ENCODE results near the gene NFYB.

Gene NFYB

DNA sequence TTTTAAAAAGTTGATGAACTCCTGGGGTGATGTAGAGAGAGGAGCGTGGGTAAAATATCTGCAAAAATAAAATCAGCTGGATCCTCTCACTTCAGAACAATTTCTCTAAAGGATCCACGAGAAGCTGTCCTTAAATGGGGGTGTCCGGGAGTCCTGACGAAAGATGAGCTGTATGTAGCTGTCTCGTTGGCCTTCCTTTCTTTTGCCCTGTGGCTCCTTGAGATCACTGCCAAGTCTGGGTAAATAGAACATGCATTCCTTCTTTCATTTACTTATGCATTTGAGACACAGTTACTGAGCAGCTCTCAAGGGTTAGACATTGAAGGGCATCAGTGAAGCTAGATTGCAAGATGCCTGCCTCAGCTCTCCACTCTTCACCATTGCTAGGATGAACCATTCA, 42.4 kb upstream of the NFYB start:
- Histone ChIP-seq H3K79me2 (ENCODE audit: control insufficient read depth, low read length) (no peaks in the 10 kb centered on the region), H3K27ac (ENCODE audit: low read depth, low read length) (no peak overlapping the region), H3K4me2 (ENCODE audit: low read length) (no peak overlapping the region), H3K9me2 (replicated peaks; ENCODE audit: control insufficient read depth, low read length) (no peaks in the 10 kb centered on the region), H3K4me1 (ENCODE audit: control insufficient read depth, low read length) (no peaks in the 10 kb centered on the region), H3K9me3 (ENCODE audit: control insufficient read depth, insufficient read depth, low read length) (0 out of 2 replicates have a peak, but pooled peaks cover 3% of the 10 kb centered on the region), H3K4me3 (ENCODE audit: low read length) (no peak overlapping the region), H3K27me3 (ENCODE audit: control insufficient read depth, low read length) (no peaks in the 10 kb centered on the region), H3F3A (ENCODE audit: control insufficient read depth, insufficient read depth) (no peaks in the 10 kb centered on the region), H4K20me1 (ENCODE audit: control insufficient read depth, insufficient read depth, low read depth, low read length) (no peaks in the 10 kb centered on the region), H3K36me3 (ENCODE audit: control insufficient read depth, low read length) (no peaks in the 10 kb centered on the region)
- TF ChIP-seq EZH2phosphoT487 (IDR thresholded peaks at IDR 0.05; ENCODE audit: borderline replicate concordance, low read length): no peak
- TF ChIP-seq, protein P1, sequence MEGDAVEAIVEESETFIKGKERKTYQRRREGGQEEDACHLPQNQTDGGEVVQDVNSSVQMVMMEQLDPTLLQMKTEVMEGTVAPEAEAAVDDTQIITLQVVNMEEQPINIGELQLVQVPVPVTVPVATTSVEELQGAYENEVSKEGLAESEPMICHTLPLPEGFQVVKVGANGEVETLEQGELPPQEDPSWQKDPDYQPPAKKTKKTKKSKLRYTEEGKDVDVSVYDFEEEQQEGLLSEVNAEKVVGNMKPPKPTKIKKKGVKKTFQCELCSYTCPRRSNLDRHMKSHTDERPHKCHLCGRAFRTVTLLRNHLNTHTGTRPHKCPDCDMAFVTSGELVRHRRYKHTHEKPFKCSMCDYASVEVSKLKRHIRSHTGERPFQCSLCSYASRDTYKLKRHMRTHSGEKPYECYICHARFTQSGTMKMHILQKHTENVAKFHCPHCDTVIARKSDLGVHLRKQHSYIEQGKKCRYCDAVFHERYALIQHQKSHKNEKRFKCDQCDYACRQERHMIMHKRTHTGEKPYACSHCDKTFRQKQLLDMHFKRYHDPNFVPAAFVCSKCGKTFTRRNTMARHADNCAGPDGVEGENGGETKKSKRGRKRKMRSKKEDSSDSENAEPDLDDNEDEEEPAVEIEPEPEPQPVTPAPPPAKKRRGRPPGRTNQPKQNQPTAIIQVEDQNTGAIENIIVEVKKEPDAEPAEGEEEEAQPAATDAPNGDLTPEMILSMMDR (IDR thresholded peaks at IDR 0.05; ENCODE audit: low read depth, low read length, poor library complexity, severe bottlenecking): no peak

DNA sequence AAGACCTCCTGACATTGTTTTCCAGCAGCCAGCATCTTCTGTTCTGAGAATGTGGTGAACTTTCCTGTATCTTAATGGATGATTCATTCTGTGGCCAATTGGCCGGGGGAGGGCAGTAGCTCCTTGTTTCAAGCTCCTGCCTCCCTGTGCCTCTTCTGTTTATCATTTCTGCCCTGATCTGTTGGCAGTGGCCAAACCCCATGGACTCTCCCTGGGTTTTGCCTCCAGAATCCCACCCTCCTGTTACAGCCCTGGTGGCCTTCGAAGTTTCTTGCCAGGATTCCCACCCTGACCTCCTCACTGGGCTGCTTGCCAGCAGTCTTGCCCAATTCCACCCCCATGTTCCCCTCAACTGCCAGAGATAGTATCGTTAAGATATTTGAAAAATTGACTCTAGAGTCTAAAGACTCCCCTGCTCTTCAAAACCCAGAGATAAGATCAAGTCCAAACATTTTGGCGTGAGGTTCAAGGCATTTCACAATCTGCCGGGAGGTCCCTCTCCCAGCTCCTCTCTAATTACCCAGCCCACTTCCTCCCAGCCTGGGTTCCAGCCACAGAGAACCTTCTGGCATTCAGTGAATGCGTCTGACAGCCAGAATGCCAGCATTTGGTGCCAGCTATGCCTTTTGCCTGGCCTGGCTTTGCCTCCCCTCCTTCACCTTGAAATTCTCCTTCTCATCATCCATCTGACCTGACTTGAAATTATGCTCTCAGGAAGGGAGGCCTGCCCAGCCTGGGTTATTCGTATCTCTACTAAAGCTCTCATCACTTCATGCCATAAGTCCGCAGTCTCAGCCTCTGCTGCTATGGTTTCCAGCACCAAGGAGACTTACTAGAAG, 39.9 kb upstream of the NFYB start:
- Histone ChIP-seq H4K20me1 (ENCODE audit: control insufficient read depth, insufficient read depth, low read depth, low read length) (no peaks in the 10 kb centered on the region), H3K9me2 (replicated peaks; ENCODE audit: control insufficient read depth, low read length) (no peaks in the 10 kb centered on the region), H3K27me3 (ENCODE audit: control insufficient read depth, low read length) (no peaks in the 10 kb centered on the region), H3K27ac (ENCODE audit: low read depth, low read length) (no peak overlapping the region), H3K79me2 (ENCODE audit: control insufficient read depth, low read length) (no peaks in the 10 kb centered on the region), H3K36me3 (ENCODE audit: control insufficient read depth, low read length) (no peaks in the 10 kb centered on the region), H3K4me2 (ENCODE audit: low read length) (no peak overlapping the region), H3K4me3 (ENCODE audit: low read length) (no peak overlapping the region), H3K9me3 (ENCODE audit: control insufficient read depth, insufficient read depth, low read length) (no peaks in the 10 kb centered on the region), H3K4me1 (ENCODE audit: control insufficient read depth, low read length) (no peaks in the 10 kb centered on the region), H3F3A (ENCODE audit: control insufficient read depth, insufficient read depth) (no peaks in the 10 kb centered on the region)
- TF ChIP-seq, protein P1 (IDR thresholded peaks at IDR 0.05; ENCODE audit: low read depth, low read length, poor library complexity, severe bottlenecking): no peak
- TF ChIP-seq EZH2phosphoT487 (IDR thresholded peaks at IDR 0.05; ENCODE audit: borderline replicate concordance, low read length): no peak

DNA sequence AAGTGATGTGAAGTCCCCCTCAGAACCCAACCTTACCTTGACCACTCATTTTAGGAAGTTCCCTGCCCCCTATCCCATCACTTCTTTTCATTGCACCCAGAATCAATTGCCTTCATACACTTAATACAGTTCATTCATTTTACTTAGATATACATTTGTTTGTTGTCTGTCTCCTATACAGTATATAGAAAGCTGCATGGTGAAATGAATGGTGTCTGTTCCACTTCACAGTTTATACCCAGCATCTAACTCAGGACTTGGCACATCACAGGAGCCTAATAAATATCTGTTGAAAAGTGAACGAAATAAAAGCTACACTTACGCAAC, 39.3 kb upstream of the NFYB start:
- Histone ChIP-seq H3K4me1 (ENCODE audit: control insufficient read depth, low read length) (no peaks in the 10 kb centered on the region), H3K36me3 (ENCODE audit: control insufficient read depth, low read length) (no peaks in the 10 kb centered on the region), H4K20me1 (ENCODE audit: control insufficient read depth, insufficient read depth, low read depth, low read length) (no peaks in the 10 kb centered on the region), H3F3A (ENCODE audit: control insufficient read depth, insufficient read depth) (no peaks in the 10 kb centered on the region), H3K4me3 (ENCODE audit: low read length) (no peak overlapping the region), H3K9me2 (replicated peaks; ENCODE audit: control insufficient read depth, low read length) (no peaks in the 10 kb centered on the region), H3K27me3 (ENCODE audit: control insufficient read depth, low read length) (no peaks in the 10 kb centered on the region), H3K27ac (ENCODE audit: low read depth, low read length) (no peak overlapping the region), H3K9me3 (ENCODE audit: control insufficient read depth, insufficient read depth, low read length) (no peaks in the 10 kb centered on the region), H3K79me2 (ENCODE audit: control insufficient read depth, low read length) (no peaks in the 10 kb centered on the region), H3K4me2 (ENCODE audit: low read length) (no peak overlapping the region)
- TF ChIP-seq, protein P1 (IDR thresholded peaks at IDR 0.05; ENCODE audit: low read depth, low read length, poor library complexity, severe bottlenecking): no peak
- TF ChIP-seq EZH2phosphoT487 (IDR thresholded peaks at IDR 0.05; ENCODE audit: borderline replicate concordance, low read length): no peak
